Prostate gland (tissue), 2 donors: Measurements from ENCODE around the gene TK1.

ENCODE experiments used
- CTCF ChIP-seq, 4 experiments: fragments of 200-600 bp in 2 of 4; fragments of 450-650 bp in 2 of 4; sonication (generic) in 2 of 4; IDR thresholded peaks; 1 replicate in 3 of 4; 2 replicates in 1 of 4; pipeline ENCODE4 v1.5.1; 2016 to 2019; ENCODE audit warnings: antibody characterized with exemption in 4 of 4, mild to moderate bottlenecking in 2 of 4, moderate library complexity in 2 of 4
- POLR2A ChIP-seq: fragments of 450-650 bp; IDR thresholded peaks from one replicate; pipeline ENCODE4 v1.6.1; 2016; ENCODE audit warnings: antibody characterized with exemption, mild to moderate bottlenecking

GRCh38 chr17:78125138-78125913 lies 61.5 kb downstream of the TK1 start:
- TF ChIP-seq CTCF (IDR thresholded peaks at IDR 0.05) (no peak), POLR2A (no peak)
